ENCODE measurements around the gene ADGRV1.
"Not testable (repeated sequence)": the region's sequence is repeated elsewhere in the genome, so short reads cannot be mapped to it uniquely, and the experiment has no call there.

The ADGRV1 gene

GRCh38 chr5:90912476-90912875 is 353.9 kb downstream of the ADGRV1 start:
- no peak for DNase-seq

GRCh38 chr5:90915393-90915792 is 356.8 kb downstream of the ADGRV1 start:
- no peak for DNase-seq

DNA sequence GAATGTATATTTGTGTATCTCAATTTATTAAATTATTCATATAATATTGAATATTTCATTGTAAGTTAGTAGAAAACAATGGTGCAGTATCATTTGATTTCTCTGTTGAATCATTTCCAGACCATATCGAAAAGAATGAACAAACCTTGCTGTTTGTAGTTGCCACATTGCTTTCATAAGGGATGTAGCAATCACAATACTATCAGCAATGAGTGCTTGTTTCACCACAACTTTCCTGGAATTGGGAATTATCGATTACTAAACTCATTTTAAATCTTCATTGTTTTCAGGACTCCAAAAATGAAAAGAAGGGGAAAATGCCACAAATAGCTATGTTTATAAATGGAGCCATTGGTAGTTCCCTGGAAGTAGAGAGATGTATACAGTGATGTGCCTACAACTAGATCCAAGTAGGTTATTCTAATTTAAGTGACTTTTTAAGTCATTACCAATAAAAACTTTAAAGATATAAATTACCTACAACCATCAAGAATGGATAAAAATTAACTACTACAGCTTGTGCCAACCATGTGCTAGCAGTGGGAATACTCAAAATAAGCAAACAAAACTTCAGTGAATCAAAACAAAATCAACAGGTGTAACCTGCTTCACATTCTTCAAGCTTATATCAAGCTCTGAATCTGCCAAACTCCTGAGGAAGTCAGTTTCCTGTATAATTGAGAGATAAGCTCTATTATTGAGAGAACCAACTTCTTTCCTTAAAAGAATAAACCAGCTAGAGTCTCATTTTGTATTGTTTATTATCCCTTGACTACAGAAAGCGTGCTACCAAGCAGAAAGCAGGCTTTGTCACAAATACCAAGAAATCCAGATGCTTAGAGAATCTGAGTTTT is 358.6 kb downstream of the ADGRV1 start:
- DNase-seq = no peak

- DNase-seq = no peak
These were observed 359.5 kb downstream of the ADGRV1 start for GRCh38 chr5:90917928-90918668.

DNA sequence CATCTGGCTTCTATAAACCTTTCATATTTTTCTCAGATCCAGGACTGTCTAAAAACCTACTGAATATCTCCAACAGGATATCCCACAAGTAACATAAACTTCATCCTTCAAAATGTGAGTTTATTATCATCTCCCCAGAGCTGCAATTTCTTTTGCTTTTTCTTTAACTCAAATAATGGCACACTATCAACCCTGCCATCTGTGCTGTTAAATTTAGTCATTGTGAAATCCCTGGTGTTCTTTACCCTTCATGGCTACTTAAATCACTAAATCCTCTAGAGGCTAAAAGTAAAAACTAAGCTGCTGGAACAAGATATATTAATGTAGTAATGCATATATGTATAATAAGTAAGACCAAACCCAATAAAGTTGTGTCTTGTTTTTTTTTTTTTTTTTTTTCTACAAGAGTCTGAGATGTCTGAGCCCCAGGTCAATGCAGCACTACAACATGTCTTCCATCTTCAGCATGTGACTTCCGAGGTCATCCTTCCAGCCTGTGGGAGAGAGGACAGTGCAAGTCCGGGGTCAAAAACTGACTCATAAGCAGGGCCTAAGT is 362.9 kb downstream of the ADGRV1 start:
- no peak for DNase-seq

DNA sequence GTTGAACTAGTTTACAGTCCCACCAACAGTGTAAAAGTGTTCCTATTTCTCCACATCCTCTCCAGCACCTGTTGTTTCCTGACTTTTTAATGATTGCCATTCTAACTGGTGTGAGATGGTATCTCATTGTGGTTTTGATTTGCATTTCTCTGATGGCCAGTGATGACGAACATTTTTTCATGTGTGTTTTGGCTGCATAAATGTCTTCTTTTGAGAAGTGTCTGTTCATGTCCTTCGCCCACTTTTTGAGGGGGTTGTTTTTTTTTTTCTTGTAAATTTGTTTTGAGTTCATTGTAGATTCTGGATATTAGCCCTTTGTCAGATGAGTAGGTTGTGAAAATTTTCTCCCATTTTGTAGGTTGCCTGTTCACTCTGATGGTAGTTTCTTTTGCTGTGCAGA is 365.6 kb downstream of the ADGRV1 start:
- DNase-seq = not testable (repeated sequence)

GRCh38 chr5:90929013-90929839 is 370.6 kb downstream of the ADGRV1 start:
- not testable (repeated sequence) for DNase-seq

DNA sequence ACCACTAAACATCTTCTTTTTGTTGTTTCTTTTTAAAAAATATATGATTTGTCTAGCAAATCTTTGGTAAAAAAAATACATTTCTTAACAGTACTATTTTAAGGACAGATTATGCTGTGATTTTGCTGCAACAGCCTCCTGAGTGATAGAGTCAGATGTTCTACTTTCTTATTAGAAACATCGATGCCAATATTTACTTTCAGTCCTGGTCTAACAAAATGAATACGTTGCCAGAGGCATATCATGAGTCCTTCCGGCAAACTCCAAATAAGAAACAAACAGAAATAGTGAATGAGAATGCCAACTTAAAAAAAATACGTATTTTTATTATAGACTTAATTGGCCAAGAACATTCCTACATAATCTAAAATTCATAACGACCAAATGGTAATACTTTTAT is 371.5 kb downstream of the ADGRV1 start:
- no peak for DNase-seq

DNA sequence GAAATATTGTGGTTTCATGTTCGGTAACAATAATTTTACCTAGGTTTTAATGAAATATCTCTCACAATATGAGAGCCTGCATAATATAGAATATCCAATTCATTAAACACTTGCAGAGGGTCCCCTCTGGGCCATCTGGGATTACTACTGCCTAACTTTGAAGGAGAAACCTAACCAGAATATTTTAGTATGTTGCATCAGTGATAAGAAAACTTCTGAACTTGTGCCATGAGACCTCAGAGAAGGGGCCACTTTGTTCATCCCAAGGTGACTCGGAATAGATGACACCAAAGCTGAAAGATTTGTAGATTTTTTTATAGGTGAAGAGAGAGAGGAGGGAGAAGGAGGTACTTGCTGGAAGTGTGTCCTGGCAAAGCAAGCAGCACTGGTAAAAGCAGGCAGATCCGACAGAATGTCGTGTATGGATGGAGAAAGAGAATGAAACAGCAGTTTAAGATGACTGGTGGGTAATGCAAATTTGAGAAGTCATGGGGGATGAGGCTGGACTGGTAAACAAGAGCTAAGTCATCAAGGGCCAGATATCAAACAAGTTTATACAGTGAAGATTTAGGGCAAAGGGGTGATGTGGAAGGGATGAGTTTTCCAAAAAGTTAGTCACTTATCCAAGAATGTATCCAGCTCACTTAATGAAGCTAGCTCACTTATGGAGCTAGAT is 372.3 kb downstream of the ADGRV1 start:
- DNase-seq = no peak

GRCh38 chr5:90932052-90932699 is 373.6 kb downstream of the ADGRV1 start:
- DNase-seq = peak; percentile 34 to 71

- no peak for DNase-seq
These were observed 374.7 kb downstream of the ADGRV1 start for GRCh38 chr5:90933298-90933697.

- no peak for DNase-seq
These were observed 375.6 kb downstream of the ADGRV1 start for GRCh38 chr5:90934091-90934719.

DNA sequence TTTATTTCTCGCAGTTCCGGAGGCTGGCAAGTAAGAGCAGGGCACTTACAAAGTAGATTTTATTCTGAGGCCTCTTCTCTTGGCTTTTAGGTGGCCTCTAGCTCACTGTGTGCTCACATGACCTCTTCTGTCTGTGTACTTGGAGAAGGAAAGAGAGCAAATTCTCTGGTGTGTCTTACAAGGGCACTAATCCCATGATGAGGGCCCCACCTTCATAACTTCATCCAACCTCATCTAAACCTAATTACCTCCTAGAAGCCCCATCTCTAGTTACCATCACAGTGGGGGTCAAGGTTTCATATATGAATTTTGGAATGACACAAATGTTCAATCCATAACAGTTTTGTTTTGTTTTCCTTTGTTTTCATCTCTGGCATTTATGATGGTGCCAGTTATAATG is 376.1 kb downstream of the ADGRV1 start:
- no peak for DNase-seq

GRCh38 chr5:90939211-90939610 is 380.6 kb downstream of the ADGRV1 start:
- peak; percentile 5 to 24 for DNase-seq

GRCh38 chr5:90940227-90940995 is 381.8 kb downstream of the ADGRV1 start:
- peak; percentile 22 to 35 for DNase-seq

DNA sequence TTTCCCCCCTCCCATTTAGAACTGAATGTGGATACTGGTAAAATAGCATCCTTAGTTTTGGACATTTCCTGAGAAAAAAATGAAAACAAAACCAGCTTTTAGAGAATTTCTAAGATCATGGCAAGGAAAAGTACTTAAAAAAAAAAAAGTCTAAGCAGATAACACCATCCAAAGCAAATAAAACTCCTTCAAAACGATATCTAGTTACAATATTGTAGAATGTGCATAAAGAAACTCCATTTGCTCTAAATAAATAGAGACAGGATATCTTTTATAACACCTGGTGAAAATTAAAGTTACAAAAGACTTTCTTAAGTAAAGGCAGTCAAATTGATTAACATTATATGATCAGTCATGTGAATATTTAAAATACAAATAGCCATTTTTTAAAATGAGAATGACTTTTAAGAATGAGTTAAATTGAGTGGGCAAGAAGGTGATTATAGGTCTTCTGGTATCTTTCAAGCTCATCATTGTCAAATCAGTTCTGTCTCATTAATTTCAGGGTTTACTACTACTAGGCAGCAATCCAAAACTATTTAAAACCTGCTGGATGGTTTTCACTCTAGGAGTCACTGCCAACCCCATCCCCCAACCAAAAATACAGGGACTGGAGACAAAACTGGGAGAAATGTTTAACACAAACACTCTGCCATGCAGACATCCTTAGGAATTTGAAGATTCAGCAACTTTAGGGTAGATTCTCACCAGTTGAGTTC is 382.6 kb downstream of the ADGRV1 start:
- DNase-seq = peak; percentile 78 to 84

- no peak for DNase-seq
These were observed 385.5 kb downstream of the ADGRV1 start for GRCh38 chr5:90944116-90944515.

DNA sequence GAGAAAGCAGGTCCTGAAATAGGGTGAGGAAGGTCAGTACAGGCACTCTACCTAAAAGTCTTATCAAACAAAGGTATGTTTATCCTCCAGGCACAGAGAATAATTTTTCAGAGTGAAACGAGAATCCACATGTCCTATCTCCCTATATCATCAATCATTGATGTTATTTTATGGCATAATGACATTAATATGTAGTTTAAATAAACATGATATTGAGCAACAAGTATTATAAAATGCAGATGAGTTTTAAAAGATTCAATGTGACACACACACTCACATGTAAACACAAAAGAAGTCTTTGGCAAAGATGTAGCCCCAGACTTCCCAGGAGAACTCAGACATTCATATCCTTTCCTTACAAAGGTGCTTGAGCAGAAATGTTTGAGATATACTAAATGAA is 389.1 kb downstream of the ADGRV1 start:
- no peak for DNase-seq

DNA sequence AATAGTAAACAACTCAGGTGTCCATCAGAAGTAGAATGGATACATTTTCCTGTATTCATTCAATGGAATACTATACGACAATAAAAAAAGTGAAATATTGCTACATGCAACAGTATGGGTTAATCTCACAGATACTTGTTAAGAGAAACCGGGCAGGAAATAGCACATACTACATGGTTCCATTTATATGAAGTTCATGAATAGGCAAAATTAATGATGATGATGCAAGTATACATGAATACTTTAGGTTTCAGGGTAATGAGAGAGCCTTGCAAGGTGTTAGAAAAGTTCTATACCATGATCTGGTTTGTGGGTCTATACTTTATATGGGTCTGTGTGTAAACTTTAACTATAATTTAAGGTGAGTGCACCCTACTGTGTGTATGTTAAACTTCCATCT is 390.4 kb downstream of the ADGRV1 start:
- DNase-seq = no peak
